Measurements from ENCODE around the gene FAM50A. TPM values are rescaled to one million over a fixed set of nuclear protein-coding genes. Genes with fewer than 3 reads are reported as not detected.

Gene FAM50A
- total RNA-seq, 1 donor from 2014 or later: 52.4 TPM

GRCh38 chrX:154488336-154489075, 44.6 kb downstream of the FAM50A start:
- intact Hi-C loops (cut with DNase I): loop anchor here (5.0 kb wide), 1 partner anchor 44 kb away; no protein-coding TSS in a partner anchor
- TF ChIP-seq CTCF (IDR thresholded peaks at IDR 0.05): no peak
- no peak for DNase-seq (ENCODE audit: low spot score in 2 of 2)
- Histone ChIP-seq H3K27ac (peak overlapping the region; percentile 88 to 97), H3K27me3 (no peaks in the 10 kb centered on the region), H3K36me3 (peaks cover 0 to 6% of the 10 kb centered on the region in 2 donors), H3K4me1 (peaks cover 0 to 11% of the 10 kb centered on the region in 2 donors), H3K9me3 (no peaks in the 10 kb centered on the region), H3K4me3 (no peak overlapping the region)

- intact Hi-C loops (cut with DNase I): loop anchor here (5.0 kb wide), 1 partner anchor 43 kb away; no protein-coding TSS in a partner anchor
- H3K36me3 ChIP-seq: peaks cover 0 to 6% of the 10 kb centered on the region in 2 donors
Measured at GRCh38 chrX:154489182-154489581, 45.2 kb downstream of the FAM50A start.

GRCh38 chrX:154490021-154490413, 46.1 kb downstream of the FAM50A start:
- H3K4me3 ChIP-seq: peak overlapping the region; percentile 64 to 94
- H3K9me3 ChIP-seq: no peaks in the 10 kb centered on the region
- H3K4me1 ChIP-seq: peaks cover 0 to 8% of the 10 kb centered on the region in 2 donors
- peaks cover 0 to 6% of the 10 kb centered on the region in 2 donors for H3K36me3 ChIP-seq
- intact Hi-C loops (cut with DNase I): loop anchor here (1.0 kb wide), 1 partner anchor 26 kb away; the partner anchor contains the start of gene FAM3A
- TF ChIP-seq CTCF (IDR thresholded peaks at IDR 0.05): no peak
- no peaks in the 10 kb centered on the region for H3K27me3 ChIP-seq
- DNase-seq (ENCODE audit: low spot score in 2 of 2): no peak
- peak overlapping the region; percentile 88 to 97 for H3K27ac ChIP-seq

More at GRCh38 chrX:154489182-154489581, 45.2 kb downstream of the FAM50A start:
- Histone ChIP-seq H3K4me1 (peaks cover 0 to 11% of the 10 kb centered on the region in 2 donors), H3K9me3 (no peaks in the 10 kb centered on the region), H3K27ac (peak overlapping the region; percentile 88 to 97), H3K27me3 (no peaks in the 10 kb centered on the region), H3K4me3 (peak overlapping the region in 1 of 2 donors; percentile 94)
- no peak for TF ChIP-seq CTCF (IDR thresholded peaks at IDR 0.05)
- DNase-seq (ENCODE audit: low spot score in 2 of 2): no peak

GRCh38 chrX:154490414-154491083, 46.6 kb downstream of the FAM50A start, which contains the start of gene SLC10A3:
Gene SLC10A3 (minus strand): TSS chrX:154490629. CDS start chrX:154488940, 1,689 bp downstream.
- Histone ChIP-seq H3K4me3 (peak within 1 kb of the TSS; percentile 64 to 94), H3K27ac (peak within 1 kb of the TSS; percentile 88 to 97), H3K36me3 (peaks cover 0 to 6% of the 10 kb centered on the region in 2 donors), H3K4me1 (peaks cover 0 to 7% of the 10 kb centered on the region in 2 donors), H3K27me3 (no peaks in the 10 kb centered on the region), H3K9me3 (no peaks in the 10 kb centered on the region)
- TF ChIP-seq CTCF (IDR thresholded peaks at IDR 0.05): no peak
- DNase-seq (ENCODE audit: low spot score in 2 of 2): peak; percentile 74 to 96
- intact Hi-C loops (cut with DNase I): loop anchor here (1.0 kb wide), 1 partner anchor 26 kb away; the partner anchor contains the start of gene FAM3A

- no peak for TF ChIP-seq CTCF (IDR thresholded peaks at IDR 0.05)
- H3K36me3 ChIP-seq: no peaks in the 10 kb centered on the region
- H3K9me3 ChIP-seq: no peaks in the 10 kb centered on the region
- no peaks in the 10 kb centered on the region for H3K4me1 ChIP-seq
- H3K4me3 ChIP-seq: no peak overlapping the region
- H3K27ac ChIP-seq: no peak overlapping the region
- H3K27me3 ChIP-seq: no peaks in the 10 kb centered on the region
- intact Hi-C loops (cut with DNase I): no loop called here
- no peak for DNase-seq (ENCODE audit: low spot score in 2 of 2)
Measured at GRCh38 chrX:154494715-154495114, 50.8 kb downstream of the FAM50A start.

All from ascending aorta (tissue), 2 donors.